OCI-LY7 (cell line): Measurements from ENCODE around the gene UGT2B15. TPM values are rescaled to one million over a fixed set of nuclear protein-coding genes. Genes with fewer than 3 reads are reported as not detected.

Experiments
- BruUV-seq: library from RNA; stranded (reverse); fragments of 400-500 nt; replicated peaks from 2 replicates; lab custom pipeline; 2021; lab: Mats Ljungman, UMichigan
- CTCF ChIA-PET: fragments of 300-600 bp; sonication (Branson Sonifier 250); formaldehyde crosslinking; loops from one replicate; lab custom pipeline; 2022; ENCODE audit warnings: antibody characterized with exemption; ENCODE audit not compliant: unreplicated experiment; lab: Charles Lee
- POLR2A ChIA-PET: fragments of 300-600 bp; sonication (Branson Sonifier 250); formaldehyde crosslinking; loops from one replicate; lab custom pipeline; 2022; ENCODE audit warnings: antibody characterized with exemption; lab: Charles Lee
- DNase-seq: peaks from one replicate; pipeline ENCODE4 v3.0.0-alpha.2; 2015; ENCODE audit warnings: low spot score
- H2AFZ ChIP-seq: fragments of 200-600 bp; sonication (generic), shearing (Covaris generic); 2 replicates; pipeline ENCODE4 v1.6.1; 2014; ENCODE audit warnings: mild to moderate bottlenecking, antibody characterized with exemption, low read length, moderate library complexity
- H3K27ac ChIP-seq: fragments of 200-600 bp; sonication (generic); 2 replicates; pipeline ENCODE4 v1.5.1; 2014; ENCODE audit warnings: mixed run types, low read depth, mild to moderate bottlenecking, moderate library complexity, low read length, inconsistent platforms; ENCODE audit not compliant: poor library complexity, severe bottlenecking
- H3K36me3 ChIP-seq: fragments of 200-600 bp; sonication (generic); 2 replicates; pipeline ENCODE4 v1.6.1; 2014; ENCODE audit warnings: mild to moderate bottlenecking, antibody characterized with exemption, low read length, moderate library complexity, mixed read lengths; ENCODE audit not compliant: insufficient read depth
- H3K4me1 ChIP-seq: fragments of 200-600 bp; sonication (generic); 2 replicates; pipeline ENCODE4 v1.5.1; 2014; ENCODE audit warnings: mild to moderate bottlenecking, low read length; ENCODE audit not compliant: insufficient read depth, poor library complexity, severe bottlenecking
- H3K4me2 ChIP-seq: fragments of 200-600 bp; sonication (generic); 2 replicates; pipeline ENCODE4 v1.6.1; 2014; ENCODE audit warnings: mild to moderate bottlenecking, low read length
- H3K4me3 ChIP-seq: fragments of 200-600 bp; sonication (generic); 2 replicates; pipeline ENCODE4 v1.5.1; 2014; ENCODE audit warnings: mild to moderate bottlenecking, low read depth, low read length; ENCODE audit not compliant: poor library complexity, severe bottlenecking
- H3K79me2 ChIP-seq: fragments of 200-600 bp; sonication (generic); 2 replicates; pipeline ENCODE4 v1.6.1; 2016; ENCODE audit warnings: low read depth, mild to moderate bottlenecking, low read length, moderate library complexity, mixed read lengths; ENCODE audit not compliant: insufficient read depth
- H3K9me2 ChIP-seq: fragments of 200-600 bp; sonication (generic); 2 replicates; pipeline ENCODE4 v1.6.1; 2016; ENCODE audit warnings: mild to moderate bottlenecking, low read length, mixed read lengths; ENCODE audit not compliant: insufficient read depth
- H3K9me3 ChIP-seq: fragments of 200-600 bp; sonication (generic); 2 replicates; pipeline ENCODE4 v1.6.1; 2014; ENCODE audit warnings: mild to moderate bottlenecking, mixed run types, low read length, mixed read lengths
- H4K20me1 ChIP-seq: fragments of 200-600 bp; sonication (generic); 2 replicates; pipeline ENCODE4 v1.6.1; 2014; ENCODE audit warnings: mild to moderate bottlenecking, antibody characterized with exemption, low read length, moderate library complexity, mixed read lengths; ENCODE audit not compliant: insufficient read depth
- EZH2phosphoT487 ChIP-seq: fragments of 200-600 bp; sonication (generic); IDR thresholded peaks from 2 replicates; pipeline ENCODE4 v1.6.1; 2018; ENCODE audit warnings: low read depth, borderline replicate concordance, mild to moderate bottlenecking, mixed run types, antibody characterized with exemption, low read length, moderate library complexity, mixed read lengths
- intact Hi-C: fragments of 100-400 bp; cut with micrococcal nuclease; formaldehyde crosslinking; loops from one replicate; pipeline ENCODE4 v1.10.0; 2022; ENCODE audit not compliant: unreplicated experiment
- total RNA-seq, 2 experiments: library from RNA; depleted of rRNA in 1 of 2; stranded (reverse); fragments of >200 nt in 1 of 2; shearing (Covaris generic) in 1 of 2; gene quantifications; 2 replicates each; pipeline ENCODE4 v1.2.3, GENCODE V29; 2014 to 2022
- TF ChIP-seq, protein P1 (sequence below): fragments of 200-600 bp; sonication (generic); conservative IDR thresholded peaks from 2 replicates; pipeline ENCODE4 v1.5.1; 2014; ENCODE audit warnings: mild to moderate bottlenecking, antibody characterized with exemption, low read length, moderate library complexity, mixed read lengths

UGT2B15 gene
- total RNA-seq, 2 experiments from 2014 or later: not detected

DNA sequence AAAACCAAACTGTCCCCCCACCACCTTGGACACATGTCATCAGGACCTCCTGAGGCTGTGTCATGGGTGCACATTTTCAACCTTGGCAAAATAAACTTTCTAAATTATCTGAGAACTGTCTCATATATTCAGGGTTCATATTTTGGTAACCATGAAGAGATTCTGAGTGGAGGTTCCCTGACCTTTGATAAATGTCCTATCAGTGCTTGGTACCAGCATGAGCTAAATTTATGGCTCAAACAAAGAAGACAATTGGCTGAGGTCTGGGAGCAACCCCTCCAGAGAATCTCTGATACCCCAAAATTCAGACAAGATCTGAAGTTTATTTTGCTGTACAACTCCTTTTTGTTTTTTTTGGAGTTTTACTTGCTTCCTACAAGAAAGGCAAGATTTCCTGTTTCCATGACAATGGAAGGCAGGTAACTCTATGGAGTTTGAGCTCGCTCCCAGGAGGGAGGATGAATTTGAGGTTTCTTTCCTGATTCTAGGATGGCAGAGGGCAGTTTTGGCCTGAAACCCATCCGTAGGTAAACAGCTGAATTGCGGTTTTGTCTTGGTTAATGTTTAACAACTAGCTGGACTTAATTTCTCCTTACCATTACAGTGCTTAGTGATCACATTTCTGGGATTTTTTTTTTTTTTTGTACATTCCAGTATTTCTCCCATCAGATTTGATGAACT, 14.5 kb downstream of the UGT2B15 start:
- Histone ChIP-seq H2AFZ (no peak overlapping the region), H3K4me3 (no peak overlapping the region), H3K27ac (no peak overlapping the region), H3K9me2 (no peaks in the 10 kb centered on the region), H3K4me2 (no peak overlapping the region), H3K4me1 (no peaks in the 10 kb centered on the region), H3K36me3 (no peaks in the 10 kb centered on the region), H3K79me2 (no peaks in the 10 kb centered on the region), H3K9me3 (no peaks in the 10 kb centered on the region), H4K20me1 (no peaks in the 10 kb centered on the region)
- TF ChIP-seq EZH2phosphoT487: no peak
- TF ChIP-seq, protein P1, sequence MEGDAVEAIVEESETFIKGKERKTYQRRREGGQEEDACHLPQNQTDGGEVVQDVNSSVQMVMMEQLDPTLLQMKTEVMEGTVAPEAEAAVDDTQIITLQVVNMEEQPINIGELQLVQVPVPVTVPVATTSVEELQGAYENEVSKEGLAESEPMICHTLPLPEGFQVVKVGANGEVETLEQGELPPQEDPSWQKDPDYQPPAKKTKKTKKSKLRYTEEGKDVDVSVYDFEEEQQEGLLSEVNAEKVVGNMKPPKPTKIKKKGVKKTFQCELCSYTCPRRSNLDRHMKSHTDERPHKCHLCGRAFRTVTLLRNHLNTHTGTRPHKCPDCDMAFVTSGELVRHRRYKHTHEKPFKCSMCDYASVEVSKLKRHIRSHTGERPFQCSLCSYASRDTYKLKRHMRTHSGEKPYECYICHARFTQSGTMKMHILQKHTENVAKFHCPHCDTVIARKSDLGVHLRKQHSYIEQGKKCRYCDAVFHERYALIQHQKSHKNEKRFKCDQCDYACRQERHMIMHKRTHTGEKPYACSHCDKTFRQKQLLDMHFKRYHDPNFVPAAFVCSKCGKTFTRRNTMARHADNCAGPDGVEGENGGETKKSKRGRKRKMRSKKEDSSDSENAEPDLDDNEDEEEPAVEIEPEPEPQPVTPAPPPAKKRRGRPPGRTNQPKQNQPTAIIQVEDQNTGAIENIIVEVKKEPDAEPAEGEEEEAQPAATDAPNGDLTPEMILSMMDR: no peak
- no TSS peak for BruUV-seq
- intact Hi-C loops: no loop called here
- no peak for DNase-seq
- CTCF ChIA-PET: no interaction called here
- POLR2A ChIA-PET: no interaction called here

DNA sequence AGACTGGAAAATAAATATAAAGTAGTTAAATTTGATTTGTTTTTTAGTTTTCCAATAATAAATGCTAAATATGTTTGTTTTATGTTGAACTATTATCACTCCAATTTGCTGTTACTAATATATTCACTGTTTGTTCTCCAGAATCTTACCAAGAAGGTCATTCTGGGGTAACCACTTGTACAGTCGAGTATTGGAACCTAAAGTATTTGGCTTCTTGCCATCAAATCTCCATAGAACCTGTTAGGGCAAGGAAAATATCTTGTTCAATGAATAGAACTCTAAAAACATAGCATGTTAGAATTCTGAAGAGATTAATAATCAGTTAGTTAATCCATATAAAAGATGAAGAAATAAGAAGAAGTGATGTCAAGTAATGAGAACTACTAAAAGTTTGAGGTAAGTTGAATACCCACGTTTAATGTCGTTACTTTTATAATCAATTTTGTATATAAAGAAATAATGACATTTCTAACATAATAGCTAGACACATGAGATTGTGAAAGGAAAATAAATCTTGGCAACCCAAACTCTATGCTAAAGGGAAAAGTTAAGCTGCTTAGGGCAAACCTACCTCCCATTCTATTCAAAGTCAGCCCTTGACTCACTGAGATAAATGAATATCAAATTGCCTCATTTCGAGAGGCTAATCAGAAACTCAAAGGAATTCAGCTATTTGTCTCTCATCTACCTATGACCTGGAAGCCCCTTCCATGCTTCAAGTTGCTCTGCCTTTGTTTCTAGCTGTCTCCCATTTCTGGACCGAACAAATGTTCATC, 15.3 kb downstream of the UGT2B15 start:
- H3K4me1 ChIP-seq: no peaks in the 10 kb centered on the region
- no peaks in the 10 kb centered on the region for H3K79me2 ChIP-seq
- no peak overlapping the region for H3K27ac ChIP-seq
- no peaks in the 10 kb centered on the region for H3K9me2 ChIP-seq
- H3K4me2 ChIP-seq: no peak overlapping the region
- H2AFZ ChIP-seq: no peak overlapping the region
- no peaks in the 10 kb centered on the region for H4K20me1 ChIP-seq
- POLR2A ChIA-PET: no interaction called here
- BruUV-seq: no TSS peak
- H3K9me3 ChIP-seq: no peaks in the 10 kb centered on the region
- DNase-seq: no peak
- no peak overlapping the region for H3K4me3 ChIP-seq
- TF ChIP-seq, protein P1: no peak
- TF ChIP-seq EZH2phosphoT487: no peak
- no peaks in the 10 kb centered on the region for H3K36me3 ChIP-seq
- CTCF ChIA-PET: no interaction called here
- intact Hi-C loops: no loop called here

DNA sequence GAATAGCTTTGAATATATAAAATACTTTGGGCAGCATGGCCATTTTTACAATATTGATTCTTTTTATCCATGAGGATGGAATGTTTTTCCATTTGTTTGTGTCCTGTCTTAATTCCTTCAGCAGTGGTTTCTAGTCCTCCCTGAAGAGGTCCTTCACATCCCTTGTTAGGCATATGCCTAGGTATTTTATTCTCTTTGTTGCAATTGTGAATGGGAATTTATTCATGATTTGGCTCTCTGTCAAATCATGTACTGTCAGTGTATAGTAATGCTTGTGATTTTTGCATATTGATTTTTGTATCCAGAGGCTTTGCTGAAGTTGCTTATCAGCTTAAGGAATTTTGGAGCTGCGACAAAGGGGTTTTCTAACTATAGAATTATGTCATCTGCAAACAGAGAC, 18.5 kb downstream of the UGT2B15 start:
- H3K4me2 ChIP-seq: no peak overlapping the region
- no peak overlapping the region for H2AFZ ChIP-seq
- ChIA-PET POLR2A (no interaction called here), CTCF (no interaction called here)
- no peaks in the 10 kb centered on the region for H3K36me3 ChIP-seq
- intact Hi-C loops: no loop called here
- no peaks in the 10 kb centered on the region for H3K9me3 ChIP-seq
- no peaks in the 10 kb centered on the region for H3K4me1 ChIP-seq
- no peak for DNase-seq
- no peak overlapping the region for H3K4me3 ChIP-seq
- no TSS peak for BruUV-seq
- H3K9me2 ChIP-seq: no peaks in the 10 kb centered on the region
- H3K27ac ChIP-seq: no peak overlapping the region
- no peaks in the 10 kb centered on the region for H4K20me1 ChIP-seq
- no peaks in the 10 kb centered on the region for H3K79me2 ChIP-seq
- no peak for TF ChIP-seq EZH2phosphoT487
- TF ChIP-seq, protein P1: no peak
